Liver (tissue), 9 donors: ENCODE data around the gene COMP. TPM values are rescaled to one million over a fixed set of nuclear protein-coding genes. Genes with fewer than 3 reads are reported as not detected.

Source experiments
- DNase-seq: peaks from one replicate; pipeline ENCODE4 v3.0.0-alpha.2; 2017; ENCODE audit warnings: low spot score
- H3K27ac ChIP-seq, 2 donors: one replicate each; pipeline ENCODE4 v1.7.0; 2013; ENCODE audit warnings: inconsistent platforms in 2 of 2, low read length in 2 of 2, control low read depth in 1 of 2, low read depth in 1 of 2, mild to moderate bottlenecking in 1 of 2
- H3K27me3 ChIP-seq, 4 donors: one replicate each; pipeline versions ENCODE4 v1.6.1 to v1.7.0; 2013; ENCODE audit warnings: low read length in 3 of 4, inconsistent platforms in 1 of 4, mild to moderate bottlenecking in 1 of 4, moderate library complexity in 1 of 4; ENCODE audit not compliant: control insufficient read depth in 4 of 4, insufficient read depth in 4 of 4
- H3K36me3 ChIP-seq, 4 donors: one replicate each; pipeline versions ENCODE4 v1.6.1 to v1.7.0; 2013; ENCODE audit warnings: low read length in 3 of 4, mild to moderate bottlenecking in 3 of 4, low read depth in 1 of 4, moderate library complexity in 1 of 4; ENCODE audit not compliant: control insufficient read depth in 4 of 4, insufficient read depth in 3 of 4
- H3K4me1 ChIP-seq, 4 donors: one replicate each; pipeline versions ENCODE4 v1.6.1 to v1.7.0; 2013; ENCODE audit warnings: low read length in 3 of 4, mild to moderate bottlenecking in 3 of 4, moderate library complexity in 1 of 4; ENCODE audit not compliant: control insufficient read depth in 4 of 4, insufficient read depth in 4 of 4
- H3K4me3 ChIP-seq, 3 donors: one replicate each; pipeline versions ENCODE4 v1.6.1 to v1.7.0; 2013; ENCODE audit warnings: low read length in 3 of 3, control low read depth in 1 of 3, low read depth in 1 of 3, mild to moderate bottlenecking in 1 of 3
- H3K9ac ChIP-seq, 2 donors: one replicate each; pipeline ENCODE4 v1.7.0; 2013; ENCODE audit warnings: low read length in 2 of 2, mild to moderate bottlenecking in 2 of 2, moderate library complexity in 2 of 2, control low read depth in 1 of 2, low read depth in 1 of 2
- H3K9me3 ChIP-seq, 4 donors: one replicate each; pipeline versions ENCODE4 v1.6.1 to v1.7.0; 2013; ENCODE audit warnings: low read length in 3 of 4; ENCODE audit not compliant: control insufficient read depth in 4 of 4
- CTCF ChIP-seq: fragments of 150-350 bp; IDR thresholded peaks from 2 replicates; pipeline ENCODE4 v1.5.1; 2017; ENCODE audit warnings: improper control_type of control experiment, low read depth, low read length; ENCODE audit not compliant: missing input control
- EGR1 ChIP-seq, 2 donors: IDR thresholded peaks; 2 replicates each; pipeline ENCODE4 v1.6.1; 2016 to 2018; ENCODE audit warnings: antibody characterized with exemption in 2 of 2, low read depth in 2 of 2
- FOXA1 ChIP-seq: IDR thresholded peaks from 2 replicates; pipeline ENCODE4 v1.6.1; 2016; ENCODE audit warnings: antibody characterized with exemption
- FOXA2 ChIP-seq: IDR thresholded peaks from 2 replicates; pipeline ENCODE4 v1.6.1; 2016; ENCODE audit warnings: antibody characterized with exemption
- GABPA ChIP-seq, 2 donors: IDR thresholded peaks in 1 of 2; conservative IDR thresholded peaks in 1 of 2; 2 replicates each; pipeline ENCODE4 v1.6.1; 2016; ENCODE audit warnings: antibody characterized with exemption in 2 of 2, mild to moderate bottlenecking in 1 of 2, moderate library complexity in 1 of 2
- HNF4A ChIP-seq, 2 donors: conservative IDR thresholded peaks; 2 replicates each; pipeline ENCODE4 v1.6.1; 2016; ENCODE audit warnings: antibody characterized with exemption in 2 of 2, mild to moderate bottlenecking in 2 of 2
- HNF4G ChIP-seq: IDR thresholded peaks from 2 replicates; pipeline ENCODE4 v1.6.1; 2016; ENCODE audit warnings: antibody characterized with exemption
- JUND ChIP-seq, 2 donors: IDR thresholded peaks; 2 replicates each; pipeline ENCODE4 v1.6.1; 2016; ENCODE audit warnings: antibody characterized with exemption in 2 of 2
- NR2F2 ChIP-seq: IDR thresholded peaks from 2 replicates; pipeline ENCODE4 v1.6.1; 2016; ENCODE audit warnings: antibody characterized with exemption
- RAD21 ChIP-seq, 2 donors: IDR thresholded peaks; 2 replicates each; pipeline ENCODE4 v1.6.1; 2016; ENCODE audit warnings: antibody characterized with exemption in 2 of 2, mild to moderate bottlenecking in 2 of 2
- RXRA ChIP-seq, 2 donors: IDR thresholded peaks; 2 replicates each; pipeline ENCODE4 v1.6.1; 2017 to 2018; ENCODE audit warnings: antibody characterized with exemption in 2 of 2, mild to moderate bottlenecking in 1 of 2
- SP1 ChIP-seq: IDR thresholded peaks from 2 replicates; pipeline ENCODE4 v1.6.1; 2018; ENCODE audit warnings: antibody characterized with exemption, mild to moderate bottlenecking
- TAF1 ChIP-seq: conservative IDR thresholded peaks from 2 replicates; pipeline ENCODE4 v1.6.1; 2016; ENCODE audit warnings: antibody characterized with exemption, mild to moderate bottlenecking
- YY1 ChIP-seq: IDR thresholded peaks from 2 replicates; pipeline ENCODE4 v1.6.1; 2016; ENCODE audit warnings: antibody characterized with exemption, mild to moderate bottlenecking
- ZBTB33 ChIP-seq: IDR thresholded peaks from 2 replicates; pipeline ENCODE4 v1.6.1; 2016; ENCODE audit warnings: antibody characterized with exemption
- WGBS: extraction: QIAGEN DNeasy Blood & Tissue Kit; methylation state at CpG from one replicate; pipeline ENCODE4 v1.1.7; 2013; 5-methylcytosine and 5-hydroxymethylcytosine counted together
- polyA plus RNA-seq, 2 donors: library from polyadenylated mRNA; stranded (reverse) in 1 of 2; unstranded in 1 of 2; fragments of 200-250 nt in 1 of 2; fragments of >200 nt in 1 of 2; fragmentation: Nextera tagmentation in 1 of 2; extraction: Ambion mirVana in 1 of 2; gene quantifications; one replicate each; pipeline versions ENCODE4 v1.2.1 to v1.2.3, GENCODE V29; 2013 to 2015
- total RNA-seq, 2 donors: library from RNA; depleted of rRNA; stranded (reverse); fragments of >200 nt; gene quantifications; one replicate each; pipeline ENCODE4 v1.2.3, GENCODE V29; 2014
- TF ChIP-seq, protein P1 (sequence below): IDR thresholded peaks from 2 replicates; pipeline ENCODE4 v1.6.1; 2016; ENCODE audit warnings: antibody characterized with exemption
- TF ChIP-seq, protein P2 (sequence below): IDR thresholded peaks from 2 replicates; pipeline ENCODE4 v1.6.1; 2016; ENCODE audit warnings: antibody characterized with exemption, mild to moderate bottlenecking
- TF ChIP-seq, protein P3 (sequence below): IDR thresholded peaks from 2 replicates; pipeline ENCODE4 v1.6.1; 2016; ENCODE audit warnings: antibody characterized with exemption
- donor health status: healthy.
- donor health status: healthy.
- donor health status: healthy.
- donor health status: healthy.
- donor health status: healthy.

COMP gene
- total and polyA plus RNA-seq, 4 donors: 0.03 to 0.17 TPM; not detected in 2

- no peaks in the 10 kb centered on the region for H3K36me3 ChIP-seq
- no peak for DNase-seq
- no peak overlapping the region for H3K9ac ChIP-seq
- H3K27me3 ChIP-seq: no peaks in the 10 kb centered on the region
- H3K9me3 ChIP-seq: no peaks in the 10 kb centered on the region
- WGBS: 95% methylated on average over 9 of the region's 9 CpGs
- H3K27ac ChIP-seq: no peak overlapping the region
- H3K4me3 ChIP-seq: no peak overlapping the region
- no peaks in the 10 kb centered on the region for H3K4me1 ChIP-seq
- TF ChIP-seq RXRA (IDR thresholded peaks at IDR 0.05) (no peak), ZBTB33 (no peak), NR2F2 (no peak), SP1 (no peak), RAD21 (IDR thresholded peaks at IDR 0.05) (no peak)
- TF ChIP-seq, protein P1, sequence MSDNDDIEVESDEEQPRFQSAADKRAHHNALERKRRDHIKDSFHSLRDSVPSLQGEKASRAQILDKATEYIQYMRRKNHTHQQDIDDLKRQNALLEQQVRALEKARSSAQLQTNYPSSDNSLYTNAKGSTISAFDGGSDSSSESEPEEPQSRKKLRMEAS: no peak
These were observed 17.4 kb downstream of the COMP start for GRCh38 chr19:18773682-18774081.

- Histone ChIP-seq H3K4me3 (no peak overlapping the region), H3K27me3 (no peaks in the 10 kb centered on the region), H3K36me3 (no peaks in the 10 kb centered on the region), H3K9me3 (no peaks in the 10 kb centered on the region), H3K9ac (no peak overlapping the region), H3K4me1 (no peaks in the 10 kb centered on the region), H3K27ac (no peak overlapping the region)
- no peak for DNase-seq
- 90% methylated on average over 27 of the region's 27 CpGs for WGBS
- TF ChIP-seq NR2F2: no peak
- TF ChIP-seq YY1: no peak
- TF ChIP-seq HNF4G: no peak
- TF ChIP-seq ZBTB33: no peak
- TF ChIP-seq HNF4A (conservative IDR thresholded peaks at IDR 0.05): no peak
- TF ChIP-seq, protein P2, sequence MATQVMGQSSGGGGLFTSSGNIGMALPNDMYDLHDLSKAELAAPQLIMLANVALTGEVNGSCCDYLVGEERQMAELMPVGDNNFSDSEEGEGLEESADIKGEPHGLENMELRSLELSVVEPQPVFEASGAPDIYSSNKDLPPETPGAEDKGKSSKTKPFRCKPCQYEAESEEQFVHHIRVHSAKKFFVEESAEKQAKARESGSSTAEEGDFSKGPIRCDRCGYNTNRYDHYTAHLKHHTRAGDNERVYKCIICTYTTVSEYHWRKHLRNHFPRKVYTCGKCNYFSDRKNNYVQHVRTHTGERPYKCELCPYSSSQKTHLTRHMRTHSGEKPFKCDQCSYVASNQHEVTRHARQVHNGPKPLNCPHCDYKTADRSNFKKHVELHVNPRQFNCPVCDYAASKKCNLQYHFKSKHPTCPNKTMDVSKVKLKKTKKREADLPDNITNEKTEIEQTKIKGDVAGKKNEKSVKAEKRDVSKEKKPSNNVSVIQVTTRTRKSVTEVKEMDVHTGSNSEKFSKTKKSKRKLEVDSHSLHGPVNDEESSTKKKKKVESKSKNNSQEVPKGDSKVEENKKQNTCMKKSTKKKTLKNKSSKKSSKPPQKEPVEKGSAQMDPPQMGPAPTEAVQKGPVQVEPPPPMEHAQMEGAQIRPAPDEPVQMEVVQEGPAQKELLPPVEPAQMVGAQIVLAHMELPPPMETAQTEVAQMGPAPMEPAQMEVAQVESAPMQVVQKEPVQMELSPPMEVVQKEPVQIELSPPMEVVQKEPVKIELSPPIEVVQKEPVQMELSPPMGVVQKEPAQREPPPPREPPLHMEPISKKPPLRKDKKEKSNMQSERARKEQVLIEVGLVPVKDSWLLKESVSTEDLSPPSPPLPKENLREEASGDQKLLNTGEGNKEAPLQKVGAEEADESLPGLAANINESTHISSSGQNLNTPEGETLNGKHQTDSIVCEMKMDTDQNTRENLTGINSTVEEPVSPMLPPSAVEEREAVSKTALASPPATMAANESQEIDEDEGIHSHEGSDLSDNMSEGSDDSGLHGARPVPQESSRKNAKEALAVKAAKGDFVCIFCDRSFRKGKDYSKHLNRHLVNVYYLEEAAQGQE: no peak
- TF ChIP-seq FOXA1: no peak
- TF ChIP-seq, protein P3, sequence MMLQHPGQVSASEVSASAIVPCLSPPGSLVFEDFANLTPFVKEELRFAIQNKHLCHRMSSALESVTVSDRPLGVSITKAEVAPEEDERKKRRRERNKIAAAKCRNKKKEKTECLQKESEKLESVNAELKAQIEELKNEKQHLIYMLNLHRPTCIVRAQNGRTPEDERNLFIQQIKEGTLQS: no peak
- no peak for TF ChIP-seq GABPA (IDR thresholded peaks at IDR 0.05 in 1 of 2, conservative IDR thresholded peaks at IDR 0.05 in 1 of 2)
- TF ChIP-seq EGR1 (IDR thresholded peaks at IDR 0.05; ENCODE audit: low read depth in 2 of 2): no peak
- no peak for TF ChIP-seq JUND (IDR thresholded peaks at IDR 0.05)
- no peak for TF ChIP-seq RAD21 (IDR thresholded peaks at IDR 0.05)
- TF ChIP-seq FOXA2: no peak
- TF ChIP-seq, protein P1: no peak
- no peak for TF ChIP-seq CTCF
- no peak for TF ChIP-seq SP1
- TF ChIP-seq RXRA (IDR thresholded peaks at IDR 0.05): no peak
- no peak for TF ChIP-seq TAF1
These were observed 18.2 kb downstream of the COMP start for GRCh38 chr19:18772620-18773587.
